Glutamatergic neuron (in vitro differentiated cells): ENCODE results near the gene ST3GAL6. TPM values are rescaled to one million over a fixed set of nuclear protein-coding genes. Genes with fewer than 3 reads are reported as not detected.
A peak's percentile ranks its signal among the peaks of the same experiment; 100 is the strongest.

Experiments
- DNase-seq: peaks from one replicate; pipeline ENCODE4 v3.0.0; 2022
- H3K27ac Mint-ChIP-seq: one replicate; pipeline ENCODE4 v1.8.0; 2020; ENCODE audit warnings: mild to moderate bottlenecking, mixed read lengths, inconsistent platforms; ENCODE audit not compliant: unreplicated experiment
- H3K27me3 Mint-ChIP-seq: one replicate; pipeline ENCODE4 v1.8.0; 2020; ENCODE audit warnings: mild to moderate bottlenecking, moderate library complexity, mixed read lengths, inconsistent platforms; ENCODE audit not compliant: unreplicated experiment
- H3K36me3 Mint-ChIP-seq: one replicate; pipeline ENCODE4 v1.8.0; 2020; ENCODE audit warnings: mild to moderate bottlenecking, mixed read lengths, inconsistent platforms; ENCODE audit not compliant: unreplicated experiment
- H3K4me1 Mint-ChIP-seq: one replicate; pipeline ENCODE4 v1.8.0; 2020; ENCODE audit warnings: mild to moderate bottlenecking, low read depth, mixed read lengths, inconsistent platforms; ENCODE audit not compliant: unreplicated experiment
- H3K4me3 Mint-ChIP-seq: one replicate; pipeline ENCODE4 v1.8.0; 2020; ENCODE audit warnings: mild to moderate bottlenecking, mixed read lengths, inconsistent platforms; ENCODE audit not compliant: unreplicated experiment
- H3K9me3 Mint-ChIP-seq: one replicate; pipeline ENCODE4 v1.8.0; 2020; ENCODE audit warnings: mild to moderate bottlenecking, moderate library complexity, mixed read lengths, inconsistent platforms; ENCODE audit not compliant: unreplicated experiment
- CTCF ChIP-seq: fragments of 200-600 bp; sonication (generic); IDR thresholded peaks from one replicate; pipeline ENCODE4 v1.5.0; 2021; ENCODE audit not compliant: partially characterized antibody, unreplicated experiment
- total RNA-seq: library from RNA; stranded (reverse); fragmentation: NEBNext Ultra II Directional; extraction: Animal tissue kit (Norgen Biotek cat#: 25700); gene quantifications from one replicate; pipeline ENCODE4 v1.2.1, GENCODE V29; 2021; ENCODE audit not compliant: unreplicated experiment

Gene ST3GAL6
- total RNA-seq, 1 donor from 2014 or later: 52.9 TPM

GRCh38 chr3:98763819-98764418, 779 bp downstream of the ST3GAL6 start:
- DNase-seq: no peak
- H3K4me1 Mint-ChIP-seq: peaks cover 28% of the 10 kb centered on the region
- no peaks in the 10 kb centered on the region for H3K27me3 Mint-ChIP-seq
- no peak for TF ChIP-seq CTCF
- peak overlapping the region; percentile 62 for H3K27ac Mint-ChIP-seq
- H3K9me3 Mint-ChIP-seq: no peaks in the 10 kb centered on the region
- no peak overlapping the region for H3K4me3 Mint-ChIP-seq
- no peaks in the 10 kb centered on the region for H3K36me3 Mint-ChIP-seq

GRCh38 chr3:98764472-98764884, 1.3 kb downstream of the ST3GAL6 start:
- no peak overlapping the region for H3K27ac Mint-ChIP-seq
- H3K36me3 Mint-ChIP-seq: no peaks in the 10 kb centered on the region
- peaks cover 25% of the 10 kb centered on the region for H3K4me1 Mint-ChIP-seq
- no peaks in the 10 kb centered on the region for H3K9me3 Mint-ChIP-seq
- no peaks in the 10 kb centered on the region for H3K27me3 Mint-ChIP-seq
- no peak for TF ChIP-seq CTCF
- H3K4me3 Mint-ChIP-seq: no peak overlapping the region
- DNase-seq: no peak

GRCh38 chr3:98765721-98766120, 2.6 kb downstream of the ST3GAL6 start:
- no peak for TF ChIP-seq CTCF
- Mint-ChIP-seq H3K9me3 (no peaks in the 10 kb centered on the region), H3K27me3 (no peaks in the 10 kb centered on the region), H3K4me3 (no peak overlapping the region), H3K4me1 (peaks cover 27% of the 10 kb centered on the region), H3K27ac (no peak overlapping the region), H3K36me3 (no peaks in the 10 kb centered on the region)
- no peak for DNase-seq

- Mint-ChIP-seq H3K4me1 (peaks cover 29% of the 10 kb centered on the region), H3K4me3 (no peak overlapping the region), H3K27ac (no peak overlapping the region), H3K36me3 (no peaks in the 10 kb centered on the region), H3K9me3 (no peaks in the 10 kb centered on the region), H3K27me3 (no peaks in the 10 kb centered on the region)
- no peak for DNase-seq
- TF ChIP-seq CTCF: no peak
These were observed 3.8 kb downstream of the ST3GAL6 start for GRCh38 chr3:98766924-98767323.

- no peak for TF ChIP-seq CTCF
- Mint-ChIP-seq H3K36me3 (no peaks in the 10 kb centered on the region), H3K27me3 (no peaks in the 10 kb centered on the region)
These were observed 5.8 kb downstream of the ST3GAL6 start for GRCh38 chr3:98768961-98769360.

More at GRCh38 chr3:98768961-98769360, 5.8 kb downstream of the ST3GAL6 start:
- no peak for DNase-seq
- no peak overlapping the region for H3K4me3 Mint-ChIP-seq
- H3K27ac Mint-ChIP-seq: no peak overlapping the region
- H3K4me1 Mint-ChIP-seq: peaks cover 14% of the 10 kb centered on the region
- no peaks in the 10 kb centered on the region for H3K9me3 Mint-ChIP-seq
